ENCODE data around the gene MERTK. TPM values are rescaled to one million over a fixed set of nuclear protein-coding genes. Genes with fewer than 3 reads are reported as not detected.

The MERTK gene
- total and polyA plus RNA-seq, 2 of the 13 experiments (the other 11 are each of a cell fraction or from before 2014, with no cell fraction given), result 37.3 to 44.7 TPM

DNA sequence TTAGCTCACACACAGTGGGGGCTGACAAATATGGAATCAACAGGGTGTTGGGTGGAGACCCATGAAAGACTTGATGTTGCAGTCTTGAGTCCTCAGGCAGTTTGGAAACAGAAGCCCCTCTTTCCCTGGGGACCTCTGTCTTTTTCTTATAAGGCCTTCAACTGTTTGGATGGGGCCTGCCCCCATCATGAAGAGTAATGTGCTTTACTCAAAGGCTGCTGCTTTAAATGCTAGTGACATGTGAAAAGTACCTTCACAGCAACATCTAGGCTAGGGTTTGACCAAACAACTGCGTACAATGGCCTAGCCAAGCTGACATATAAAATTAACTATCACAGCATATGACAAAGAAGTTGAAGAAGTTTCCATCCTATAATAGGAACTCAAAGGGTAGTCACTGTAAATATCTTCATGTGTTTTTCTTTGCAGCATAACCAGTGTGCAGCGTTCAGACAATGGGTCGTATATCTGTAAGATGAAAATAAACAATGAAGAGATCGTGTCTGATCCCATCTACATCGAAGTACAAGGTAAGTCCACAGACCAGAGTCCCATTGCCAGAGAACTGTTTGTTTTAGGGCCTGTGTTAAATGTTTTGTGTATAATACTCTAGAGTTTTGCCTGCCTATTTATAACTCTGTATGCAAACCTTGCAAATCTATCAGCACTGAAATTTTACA is 46.3 kb downstream of the MERTK start (continued):
- TF ChIP-seq, protein P1, sequence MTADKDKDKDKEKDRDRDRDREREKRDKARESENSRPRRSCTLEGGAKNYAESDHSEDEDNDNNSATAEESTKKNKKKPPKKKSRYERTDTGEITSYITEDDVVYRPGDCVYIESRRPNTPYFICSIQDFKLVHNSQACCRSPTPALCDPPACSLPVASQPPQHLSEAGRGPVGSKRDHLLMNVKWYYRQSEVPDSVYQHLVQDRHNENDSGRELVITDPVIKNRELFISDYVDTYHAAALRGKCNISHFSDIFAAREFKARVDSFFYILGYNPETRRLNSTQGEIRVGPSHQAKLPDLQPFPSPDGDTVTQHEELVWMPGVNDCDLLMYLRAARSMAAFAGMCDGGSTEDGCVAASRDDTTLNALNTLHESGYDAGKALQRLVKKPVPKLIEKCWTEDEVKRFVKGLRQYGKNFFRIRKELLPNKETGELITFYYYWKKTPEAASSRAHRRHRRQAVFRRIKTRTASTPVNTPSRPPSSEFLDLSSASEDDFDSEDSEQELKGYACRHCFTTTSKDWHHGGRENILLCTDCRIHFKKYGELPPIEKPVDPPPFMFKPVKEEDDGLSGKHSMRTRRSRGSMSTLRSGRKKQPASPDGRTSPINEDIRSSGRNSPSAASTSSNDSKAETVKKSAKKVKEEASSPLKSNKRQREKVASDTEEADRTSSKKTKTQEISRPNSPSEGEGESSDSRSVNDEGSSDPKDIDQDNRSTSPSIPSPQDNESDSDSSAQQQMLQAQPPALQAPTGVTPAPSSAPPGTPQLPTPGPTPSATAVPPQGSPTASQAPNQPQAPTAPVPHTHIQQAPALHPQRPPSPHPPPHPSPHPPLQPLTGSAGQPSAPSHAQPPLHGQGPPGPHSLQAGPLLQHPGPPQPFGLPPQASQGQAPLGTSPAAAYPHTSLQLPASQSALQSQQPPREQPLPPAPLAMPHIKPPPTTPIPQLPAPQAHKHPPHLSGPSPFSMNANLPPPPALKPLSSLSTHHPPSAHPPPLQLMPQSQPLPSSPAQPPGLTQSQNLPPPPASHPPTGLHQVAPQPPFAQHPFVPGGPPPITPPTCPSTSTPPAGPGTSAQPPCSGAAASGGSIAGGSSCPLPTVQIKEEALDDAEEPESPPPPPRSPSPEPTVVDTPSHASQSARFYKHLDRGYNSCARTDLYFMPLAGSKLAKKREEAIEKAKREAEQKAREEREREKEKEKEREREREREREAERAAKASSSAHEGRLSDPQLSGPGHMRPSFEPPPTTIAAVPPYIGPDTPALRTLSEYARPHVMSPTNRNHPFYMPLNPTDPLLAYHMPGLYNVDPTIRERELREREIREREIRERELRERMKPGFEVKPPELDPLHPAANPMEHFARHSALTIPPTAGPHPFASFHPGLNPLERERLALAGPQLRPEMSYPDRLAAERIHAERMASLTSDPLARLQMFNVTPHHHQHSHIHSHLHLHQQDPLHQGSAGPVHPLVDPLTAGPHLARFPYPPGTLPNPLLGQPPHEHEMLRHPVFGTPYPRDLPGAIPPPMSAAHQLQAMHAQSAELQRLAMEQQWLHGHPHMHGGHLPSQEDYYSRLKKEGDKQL (CRISPR knock-in tag; IDR thresholded peaks at IDR 0.05; ENCODE audit: low read depth), result 0 out of 2 replicates have a peak, but pooled peaks have one; percentile 26
- TF ChIP-seq, protein P2, sequence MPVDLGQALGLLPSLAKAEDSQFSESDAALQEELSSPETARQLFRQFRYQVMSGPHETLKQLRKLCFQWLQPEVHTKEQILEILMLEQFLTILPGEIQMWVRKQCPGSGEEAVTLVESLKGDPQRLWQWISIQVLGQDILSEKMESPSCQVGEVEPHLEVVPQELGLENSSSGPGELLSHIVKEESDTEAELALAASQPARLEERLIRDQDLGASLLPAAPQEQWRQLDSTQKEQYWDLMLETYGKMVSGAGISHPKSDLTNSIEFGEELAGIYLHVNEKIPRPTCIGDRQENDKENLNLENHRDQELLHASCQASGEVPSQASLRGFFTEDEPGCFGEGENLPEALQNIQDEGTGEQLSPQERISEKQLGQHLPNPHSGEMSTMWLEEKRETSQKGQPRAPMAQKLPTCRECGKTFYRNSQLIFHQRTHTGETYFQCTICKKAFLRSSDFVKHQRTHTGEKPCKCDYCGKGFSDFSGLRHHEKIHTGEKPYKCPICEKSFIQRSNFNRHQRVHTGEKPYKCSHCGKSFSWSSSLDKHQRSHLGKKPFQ (CRISPR knock-in tag; IDR thresholded peaks at IDR 0.05; ENCODE audit: insufficient replicate concordance), result no peak
- TF ChIP-seq, protein P3, sequence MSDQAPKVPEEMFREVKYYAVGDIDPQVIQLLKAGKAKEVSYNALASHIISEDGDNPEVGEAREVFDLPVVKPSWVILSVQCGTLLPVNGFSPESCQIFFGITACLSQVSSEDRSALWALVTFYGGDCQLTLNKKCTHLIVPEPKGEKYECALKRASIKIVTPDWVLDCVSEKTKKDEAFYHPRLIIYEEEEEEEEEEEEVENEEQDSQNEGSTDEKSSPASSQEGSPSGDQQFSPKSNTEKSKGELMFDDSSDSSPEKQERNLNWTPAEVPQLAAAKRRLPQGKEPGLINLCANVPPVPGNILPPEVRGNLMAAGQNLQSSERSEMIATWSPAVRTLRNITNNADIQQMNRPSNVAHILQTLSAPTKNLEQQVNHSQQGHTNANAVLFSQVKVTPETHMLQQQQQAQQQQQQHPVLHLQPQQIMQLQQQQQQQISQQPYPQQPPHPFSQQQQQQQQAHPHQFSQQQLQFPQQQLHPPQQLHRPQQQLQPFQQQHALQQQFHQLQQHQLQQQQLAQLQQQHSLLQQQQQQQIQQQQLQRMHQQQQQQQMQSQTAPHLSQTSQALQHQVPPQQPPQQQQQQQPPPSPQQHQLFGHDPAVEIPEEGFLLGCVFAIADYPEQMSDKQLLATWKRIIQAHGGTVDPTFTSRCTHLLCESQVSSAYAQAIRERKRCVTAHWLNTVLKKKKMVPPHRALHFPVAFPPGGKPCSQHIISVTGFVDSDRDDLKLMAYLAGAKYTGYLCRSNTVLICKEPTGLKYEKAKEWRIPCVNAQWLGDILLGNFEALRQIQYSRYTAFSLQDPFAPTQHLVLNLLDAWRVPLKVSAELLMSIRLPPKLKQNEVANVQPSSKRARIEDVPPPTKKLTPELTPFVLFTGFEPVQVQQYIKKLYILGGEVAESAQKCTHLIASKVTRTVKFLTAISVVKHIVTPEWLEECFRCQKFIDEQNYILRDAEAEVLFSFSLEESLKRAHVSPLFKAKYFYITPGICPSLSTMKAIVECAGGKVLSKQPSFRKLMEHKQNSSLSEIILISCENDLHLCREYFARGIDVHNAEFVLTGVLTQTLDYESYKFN (CRISPR knock-in tag; conservative IDR thresholded peaks at IDR 0.05), result peak; percentile 89
- no peak for TF ChIP-seq ZBTB21 (CRISPR knock-in tag; IDR thresholded peaks at IDR 0.05)
- no peak for TF ChIP-seq MAF1 (CRISPR knock-in tag; IDR thresholded peaks at IDR 0.05; ENCODE audit: borderline replicate concordance)
- TF ChIP-seq ZNF44 (CRISPR knock-in tag; IDR thresholded peaks at IDR 0.05), result 0 out of 2 replicates have a peak, but pooled peaks have one; percentile 74
- TF ChIP-seq PPARG (CRISPR knock-in tag; conservative IDR thresholded peaks at IDR 0.05), result peak; percentile 81
- TF ChIP-seq FOXA1 (IDR thresholded peaks at IDR 0.05), result no peak
- peak; percentile 77 for TF ChIP-seq FOXA1 (CRISPR knock-in tag; IDR thresholded peaks at IDR 0.05)
- no peak for TF ChIP-seq PCBP1 (IDR thresholded peaks at IDR 0.05; ENCODE audit: borderline replicate concordance, low read depth, low read length)
- no peak for TF ChIP-seq ARNT (IDR thresholded peaks at IDR 0.05)
- no peak for TF ChIP-seq ZNF33B (CRISPR knock-in tag; IDR thresholded peaks at IDR 0.05)
- TF ChIP-seq, protein P4, sequence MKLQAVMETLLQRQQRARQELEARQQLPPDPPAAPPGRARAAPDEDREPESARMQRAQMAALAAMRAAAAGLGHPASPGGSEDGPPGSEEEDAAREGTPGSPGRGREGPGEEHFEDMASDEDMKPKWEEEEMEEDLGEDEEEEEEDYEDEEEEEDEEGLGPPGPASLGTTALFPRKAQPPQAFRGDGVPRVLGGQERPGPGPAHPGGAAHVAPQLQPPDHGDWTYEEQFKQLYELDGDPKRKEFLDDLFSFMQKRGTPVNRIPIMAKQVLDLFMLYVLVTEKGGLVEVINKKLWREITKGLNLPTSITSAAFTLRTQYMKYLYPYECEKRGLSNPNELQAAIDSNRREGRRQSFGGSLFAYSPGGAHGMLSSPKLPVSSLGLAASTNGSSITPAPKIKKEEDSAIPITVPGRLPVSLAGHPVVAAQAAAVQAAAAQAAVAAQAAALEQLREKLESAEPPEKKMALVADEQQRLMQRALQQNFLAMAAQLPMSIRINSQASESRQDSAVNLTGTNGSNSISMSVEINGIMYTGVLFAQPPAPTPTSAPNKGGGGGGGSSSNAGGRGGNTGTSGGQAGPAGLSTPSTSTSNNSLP (IDR thresholded peaks at IDR 0.05; ENCODE audit: low read depth, low read length), result peak; percentile 74
- TF ChIP-seq STAG1 (CRISPR knock-in tag; IDR thresholded peaks at IDR 0.05), result no peak
- TF ChIP-seq ZNF430 (CRISPR knock-in tag; IDR thresholded peaks at IDR 0.05), result 0 out of 2 replicates have a peak, but pooled peaks have one; percentile 30
- TF ChIP-seq, protein P5, sequence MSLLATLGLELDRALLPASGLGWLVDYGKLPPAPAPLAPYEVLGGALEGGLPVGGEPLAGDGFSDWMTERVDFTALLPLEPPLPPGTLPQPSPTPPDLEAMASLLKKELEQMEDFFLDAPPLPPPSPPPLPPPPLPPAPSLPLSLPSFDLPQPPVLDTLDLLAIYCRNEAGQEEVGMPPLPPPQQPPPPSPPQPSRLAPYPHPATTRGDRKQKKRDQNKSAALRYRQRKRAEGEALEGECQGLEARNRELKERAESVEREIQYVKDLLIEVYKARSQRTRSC (CRISPR knock-in tag; IDR thresholded peaks at IDR 0.05; ENCODE audit: low read depth), result no peak
- TF ChIP-seq CBX1 (IDR thresholded peaks at IDR 0.05; ENCODE audit: low read depth), result no peak
